GM21825 (cell line): ENCODE data around the gene OR10A6.

ENCODE experiments used
- ATAC-seq: cut with Tn5 transposase; IDR thresholded peaks from one replicate; pipeline ENCODE4 v1.9.1; 2021; ENCODE audit warnings: mild to moderate bottlenecking, moderate library complexity; ENCODE audit not compliant: unreplicated experiment

OR10A6 gene

GRCh38 chr11:7882860-7883259 lies 48.2 kb downstream of the OR10A6 start:
- ATAC-seq = no peak
